Brain microvascular endothelial cell (primary cell): ENCODE results near the gene DPYD.

Experiments
- DNase-seq: peaks from one replicate; pipeline ENCODE4 v3.0.0-alpha.2; 2020
- H3K27ac ChIP-seq: fragments of 250-450 bp; sonication (Bioruptor Pico); 2 replicates; pipeline ENCODE4 v1.5.1; 2020; ENCODE audit warnings: mild to moderate bottlenecking, moderate library complexity
- H3K27me3 ChIP-seq: fragments of 250-450 bp; sonication (Bioruptor Pico); replicated peaks from 2 replicates; pipeline ENCODE4 v1.5.1; 2020; ENCODE audit warnings: mild to moderate bottlenecking
- H3K36me3 ChIP-seq: fragments of 250-450 bp; sonication (Bioruptor Pico); replicated peaks from 2 replicates; pipeline ENCODE4 v1.5.1; 2020; ENCODE audit warnings: mild to moderate bottlenecking
- H3K4me3 ChIP-seq: 2 replicates; pipeline ENCODE4 v1.5.1; 2011; ENCODE audit warnings: low read depth, mild to moderate bottlenecking, control low read depth, low read length, moderate library complexity
- in situ Hi-C: cut with HindIII; loops from 2 replicates; pipeline ENCODE4 v1.10.0; 2017; ENCODE audit warnings: low sequenced_read_pairs, low pct_ligation_motif_present
- TF ChIP-seq, protein P1 (sequence below): IDR thresholded peaks from 2 replicates; pipeline ENCODE4 v1.5.1; 2011; ENCODE audit warnings: low read depth, mild to moderate bottlenecking, moderate library complexity, low read length, control low read depth, inconsistent platforms; ENCODE audit errors: missing control alignments

The DPYD gene

GRCh38 chr1:97920832-97921571, at the start of gene DPYD:
TSS of gene DPYD (minus strand) at chr1:97921034. CDS start at chr1:97920922, 112 bp downstream.
- Histone ChIP-seq H3K27ac (peak within 1 kb of the TSS; percentile 80), H3K4me3 (peak within 1 kb of the TSS; percentile 96), H3K36me3 (no peaks in the 10 kb centered on the region), H3K27me3 (no peaks in the 10 kb centered on the region)
- in situ Hi-C loops, result no loop called here
- peak; percentile 81 for DNase-seq
- TF ChIP-seq, protein P1, sequence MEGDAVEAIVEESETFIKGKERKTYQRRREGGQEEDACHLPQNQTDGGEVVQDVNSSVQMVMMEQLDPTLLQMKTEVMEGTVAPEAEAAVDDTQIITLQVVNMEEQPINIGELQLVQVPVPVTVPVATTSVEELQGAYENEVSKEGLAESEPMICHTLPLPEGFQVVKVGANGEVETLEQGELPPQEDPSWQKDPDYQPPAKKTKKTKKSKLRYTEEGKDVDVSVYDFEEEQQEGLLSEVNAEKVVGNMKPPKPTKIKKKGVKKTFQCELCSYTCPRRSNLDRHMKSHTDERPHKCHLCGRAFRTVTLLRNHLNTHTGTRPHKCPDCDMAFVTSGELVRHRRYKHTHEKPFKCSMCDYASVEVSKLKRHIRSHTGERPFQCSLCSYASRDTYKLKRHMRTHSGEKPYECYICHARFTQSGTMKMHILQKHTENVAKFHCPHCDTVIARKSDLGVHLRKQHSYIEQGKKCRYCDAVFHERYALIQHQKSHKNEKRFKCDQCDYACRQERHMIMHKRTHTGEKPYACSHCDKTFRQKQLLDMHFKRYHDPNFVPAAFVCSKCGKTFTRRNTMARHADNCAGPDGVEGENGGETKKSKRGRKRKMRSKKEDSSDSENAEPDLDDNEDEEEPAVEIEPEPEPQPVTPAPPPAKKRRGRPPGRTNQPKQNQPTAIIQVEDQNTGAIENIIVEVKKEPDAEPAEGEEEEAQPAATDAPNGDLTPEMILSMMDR, result no peak

DNA sequence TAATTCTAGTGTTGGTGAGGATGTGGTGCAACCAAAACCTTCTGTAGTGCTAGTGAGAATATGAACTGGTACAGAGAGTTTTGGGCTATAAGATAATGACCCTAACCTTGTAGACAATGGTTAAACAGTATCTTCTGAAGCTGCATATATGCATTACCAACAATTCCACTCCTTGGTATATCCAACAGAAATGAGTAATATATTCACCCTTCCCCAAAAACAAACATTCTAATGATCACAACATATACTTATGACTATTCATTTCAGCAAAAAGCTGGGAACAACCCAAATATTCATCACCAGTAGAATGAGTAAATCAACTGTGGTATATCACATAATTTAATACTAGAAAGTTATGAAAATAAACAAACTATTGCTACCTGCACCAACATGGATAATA, 39.6 kb upstream of the DPYD start:
- no peak for DNase-seq
- TF ChIP-seq, protein P1, result no peak
- no peak overlapping the region for H3K27ac ChIP-seq
- no peaks in the 10 kb centered on the region for H3K27me3 ChIP-seq
- no peak overlapping the region for H3K4me3 ChIP-seq
- no peaks in the 10 kb centered on the region for H3K36me3 ChIP-seq
- in situ Hi-C loops, result no loop called here

- no peak for DNase-seq
- in situ Hi-C loops, result no loop called here
- Histone ChIP-seq H3K27me3 (no peaks in the 10 kb centered on the region), H3K4me3 (no peak overlapping the region), H3K27ac (no peak overlapping the region), H3K36me3 (no peaks in the 10 kb centered on the region)
- TF ChIP-seq, protein P1, result no peak
These were observed 26.9 kb upstream of the DPYD start for GRCh38 chr1:97947695-97948094.

GRCh38 chr1:97943354-97943753, 22.5 kb upstream of the DPYD start:
- peak; percentile 66 for DNase-seq
- Histone ChIP-seq H3K27ac (no peak overlapping the region), H3K4me3 (no peak overlapping the region), H3K36me3 (no peaks in the 10 kb centered on the region), H3K27me3 (no peaks in the 10 kb centered on the region)
- in situ Hi-C loops, result no loop called here
- TF ChIP-seq, protein P1, result no peak

- in situ Hi-C loops, result no loop called here
- TF ChIP-seq, protein P1, result no peak
- no peak for DNase-seq
- Histone ChIP-seq H3K27ac (no peak overlapping the region), H3K4me3 (no peak overlapping the region), H3K27me3 (no peaks in the 10 kb centered on the region), H3K36me3 (no peaks in the 10 kb centered on the region)
These were observed 21.6 kb upstream of the DPYD start for GRCh38 chr1:97942161-97943123.
